ENCODE data around the gene TBC1D10A.

DNA sequence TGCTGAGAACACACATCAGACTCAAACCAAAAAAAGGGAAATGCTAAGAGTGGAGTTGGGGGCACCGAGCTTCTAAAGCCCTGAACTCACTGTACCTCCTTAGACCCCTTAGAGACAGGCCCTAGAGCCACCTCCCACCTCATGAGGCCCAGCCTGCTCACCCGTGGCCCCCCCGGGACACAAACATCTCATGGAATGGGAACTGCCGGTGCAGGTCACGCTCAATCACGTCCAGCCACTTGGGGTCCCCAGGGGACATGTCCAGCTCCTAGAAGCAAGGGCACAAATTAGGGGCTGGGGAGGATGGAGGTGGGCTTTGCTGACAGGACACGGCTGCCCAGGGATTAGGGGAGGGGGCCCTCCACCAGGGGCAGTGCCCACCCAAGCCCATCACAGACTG, 31.2 kb downstream of the TBC1D10A start:
- TF ChIP-seq, protein P1, sequence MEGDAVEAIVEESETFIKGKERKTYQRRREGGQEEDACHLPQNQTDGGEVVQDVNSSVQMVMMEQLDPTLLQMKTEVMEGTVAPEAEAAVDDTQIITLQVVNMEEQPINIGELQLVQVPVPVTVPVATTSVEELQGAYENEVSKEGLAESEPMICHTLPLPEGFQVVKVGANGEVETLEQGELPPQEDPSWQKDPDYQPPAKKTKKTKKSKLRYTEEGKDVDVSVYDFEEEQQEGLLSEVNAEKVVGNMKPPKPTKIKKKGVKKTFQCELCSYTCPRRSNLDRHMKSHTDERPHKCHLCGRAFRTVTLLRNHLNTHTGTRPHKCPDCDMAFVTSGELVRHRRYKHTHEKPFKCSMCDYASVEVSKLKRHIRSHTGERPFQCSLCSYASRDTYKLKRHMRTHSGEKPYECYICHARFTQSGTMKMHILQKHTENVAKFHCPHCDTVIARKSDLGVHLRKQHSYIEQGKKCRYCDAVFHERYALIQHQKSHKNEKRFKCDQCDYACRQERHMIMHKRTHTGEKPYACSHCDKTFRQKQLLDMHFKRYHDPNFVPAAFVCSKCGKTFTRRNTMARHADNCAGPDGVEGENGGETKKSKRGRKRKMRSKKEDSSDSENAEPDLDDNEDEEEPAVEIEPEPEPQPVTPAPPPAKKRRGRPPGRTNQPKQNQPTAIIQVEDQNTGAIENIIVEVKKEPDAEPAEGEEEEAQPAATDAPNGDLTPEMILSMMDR (IDR thresholded peaks at IDR 0.05; ENCODE audit: low read depth, low read length): no peak
- no peak for TF ChIP-seq POLR2A (IDR thresholded peaks at IDR 0.05; ENCODE audit: extremely low read depth, insufficient read length)
- TF ChIP-seq MYC (IDR thresholded peaks at IDR 0.05; ENCODE audit: low read depth, low read length): no peak
- TF ChIP-seq, protein P2, sequence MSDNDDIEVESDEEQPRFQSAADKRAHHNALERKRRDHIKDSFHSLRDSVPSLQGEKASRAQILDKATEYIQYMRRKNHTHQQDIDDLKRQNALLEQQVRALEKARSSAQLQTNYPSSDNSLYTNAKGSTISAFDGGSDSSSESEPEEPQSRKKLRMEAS (IDR thresholded peaks at IDR 0.05; ENCODE audit: low read depth, low read length): no peak
